ENCODE data around the gene DPT. TPM values are rescaled to one million over a fixed set of nuclear protein-coding genes. Genes with fewer than 3 reads are reported as not detected.

The DPT gene
- total and polyA plus RNA-seq, 2 of the 4 experiments (the other 2 are of a cell fraction), result not detected

- Histone ChIP-seq H4K8ac (ENCODE audit: low read depth in 2 of 2, low read length in 2 of 2) (no peak overlapping the region), H2BK15ac (ENCODE audit: low read depth, low read length) (no peak overlapping the region), H3K4me3 (ENCODE audit: insufficient read depth, low read depth, low read length) (no peak overlapping the region), H4K20me1 (ENCODE audit: insufficient read depth, low read length) (no peaks in the 10 kb centered on the region), H3K23ac (ENCODE audit: low read depth, low read length) (no peak overlapping the region), H4K5ac (ENCODE audit: low read depth, low read length) (no peak overlapping the region), H2AFZ (replicated peaks; ENCODE audit: low read length, poor library complexity) (no peak overlapping the region), H3K79me1 (ENCODE audit: low read depth in 1 of 2, low read length in 2 of 2) (no peaks in the 10 kb centered on the region), H3K27me3 (ENCODE audit: control insufficient read depth, insufficient read depth, low read length) (no peaks in the 10 kb centered on the region), H2BK20ac (ENCODE audit: low read depth, low read length) (no peak overlapping the region), H4K91ac (ENCODE audit: insufficient read depth, low read depth, low read length) (no peak overlapping the region), H3K9me1 (ENCODE audit: insufficient read depth, low read length) (no peaks in the 10 kb centered on the region), H3K9me3 (ENCODE audit: control insufficient read depth, insufficient read depth, low read length) (no peaks in the 10 kb centered on the region), H3K56ac (ENCODE audit: extremely low read depth, insufficient read depth, low read length) (no peak overlapping the region), H3K14ac (replicated peaks; ENCODE audit: low read depth, low read length) (no peak overlapping the region), H3K4ac (ENCODE audit: low read depth, low read length) (no peak overlapping the region), H2AK9ac (replicated peaks; ENCODE audit: low read depth, low read length, poor library complexity) (no peak overlapping the region), H3K27ac (ENCODE audit: insufficient read depth, low read length) (no peak overlapping the region), H2AK5ac (ENCODE audit: low read depth, low read length) (no peak overlapping the region), H2BK5ac (ENCODE audit: low read depth, low read length, poor library complexity, severe bottlenecking) (no peak overlapping the region), H2BK120ac (ENCODE audit: low read depth, low read length) (no peak overlapping the region), H3K18ac (ENCODE audit: low read depth, low read length) (no peak overlapping the region), H3K4me1 (ENCODE audit: control insufficient read depth, insufficient read depth, low read length) (no peaks in the 10 kb centered on the region), H3K4me2 (ENCODE audit: low read depth, low read length) (no peak overlapping the region), H3K9ac (ENCODE audit: low read depth, low read length) (no peak overlapping the region), H3K36me3 (ENCODE audit: control insufficient read depth, insufficient read depth, low read length) (no peaks in the 10 kb centered on the region)
- 60% methylated on average over 1 of the region's 5 CpGs; no CpG with 5 or more reads in 1 of the 2 experiments for WGBS, 2 experiments (ENCODE audit: extremely low coverage in 2 of 2, insufficient read length in 1 of 2)
- ChIA-PET CTCF (interaction anchor here (0.5 kb wide), 1 partner anchor 257 kb away, joined by 3 read pairs; no protein-coding TSS in a partner anchor), POLR2A (ENCODE audit: unreplicated experiment) (no interaction called here)
- dilution Hi-C loops (cut with HindIII; ENCODE audit: low sequenced_read_pairs, unreplicated experiment) (no loop called here), in situ Hi-C loops (cut with MboI; ENCODE audit: low sequenced_read_pairs) (no loop called here), intact Hi-C loops (cut with micrococcal nuclease) (no loop called here)
- BruUV-seq (replicated peaks), result no TSS peak
- TF ChIP-seq FOS (IDR thresholded peaks at IDR 0.05; ENCODE audit: low read depth, low read length) (no peak), NFE2L2 (IDR thresholded peaks at IDR 0.05; ENCODE audit: low read depth, low read length) (no peak), CHD1 (IDR thresholded peaks at IDR 0.05; ENCODE audit: low read depth, low read length) (no peak)
- ATAC-seq (ENCODE audit: low read depth) (no peak), DNase-seq (no peak)
Observed at GRCh38 chr1:168697356-168698126, 31.5 kb downstream of the DPT start.
